GM21423 (cell line): ENCODE measurements around the gene KLHDC7B.

Source experiments
- ATAC-seq: cut with Tn5 transposase; IDR thresholded peaks from one replicate; pipeline ENCODE4 v1.9.1; 2021; ENCODE audit warnings: mild to moderate bottlenecking, moderate library complexity; ENCODE audit not compliant: unreplicated experiment

The KLHDC7B gene

GRCh38 chr22:50547263-50547985, 1.7 kb downstream of the KLHDC7B start:
- no peak for ATAC-seq

- no peak for ATAC-seq
These were observed 2.6 kb downstream of the KLHDC7B start for GRCh38 chr22:50548040-50548920.

GRCh38 chr22:50548921-50549790, 3.5 kb downstream of the KLHDC7B start:
- ATAC-seq = no peak

GRCh38 chr22:50550395-50550794, 4.7 kb downstream of the KLHDC7B start:
- ATAC-seq = no peak

- ATAC-seq = no peak
These were observed 5.6 kb downstream of the KLHDC7B start for GRCh38 chr22:50551160-50551752.

GRCh38 chr22:50553310-50553709, 7.6 kb downstream of the KLHDC7B start:
- no peak for ATAC-seq

GRCh38 chr22:50556703-50557102, 11.0 kb downstream of the KLHDC7B start:
- ATAC-seq = no peak

GRCh38 chr22:50560034-50560433, 14.3 kb downstream of the KLHDC7B start:
- ATAC-seq = no peak

GRCh38 chr22:50561401-50562358, 16.0 kb downstream of the KLHDC7B start:
- no peak for ATAC-seq

- peak; percentile 90 for ATAC-seq
These were observed 17.1 kb downstream of the KLHDC7B start, which contains the start of gene SYCE3 for GRCh38 chr22:50562523-50563412. Gene SYCE3, minus strand, starts transcription at chr22:50562919. Its CDS starts 6,514 bp downstream, at chr22:50556405.

GRCh38 chr22:50563413-50564160, 17.9 kb downstream of the KLHDC7B start:
- no peak for ATAC-seq

- no peak for ATAC-seq
These were observed 18.6 kb downstream of the KLHDC7B start for GRCh38 chr22:50564289-50564688.

GRCh38 chr22:50567721-50568252, 22.1 kb downstream of the KLHDC7B start:
- ATAC-seq = no peak

GRCh38 chr22:50568626-50569025, 22.9 kb downstream of the KLHDC7B start:
- ATAC-seq = no peak

GRCh38 chr22:50569041-50569459, 23.4 kb downstream of the KLHDC7B start:
- ATAC-seq = no peak

- no peak for ATAC-seq
These were observed 24.3 kb downstream of the KLHDC7B start for GRCh38 chr22:50569896-50570535.

GRCh38 chr22:50570861-50571260, 25.2 kb downstream of the KLHDC7B start:
- ATAC-seq = no peak
